Immature natural killer cell (primary cell): ENCODE results near the gene ATM. TPM values are rescaled to one million over a fixed set of nuclear protein-coding genes. Genes with fewer than 3 reads are reported as not detected.

ENCODE experiments used
- polyA plus RNA-seq, 3 donors: library from polyadenylated mRNA; unstranded; fragments of 300-500 nt; fragmentation: Illumina TruSeq; gene quantifications; one replicate each; pipeline ENCODE4 v1.2.3, GENCODE V29; 2021

Gene ATM
- polyA plus RNA-seq, 3 donors from 2014 or later: 57.8 to 111 (median 64.5) TPM

Other genes starting within 250 kb of the ATM start
- gene CUL5, start 214.2 kb upstream of the ATM start, polyA plus RNA-seq: 10 to 100 TPM; 31.2 to 43.0 (median 42.2) TPM
- 10 to 100 TPM; 18.5 to 21.6 (median 21.4) TPM for gene ACAT1, start 101.5 kb upstream of the ATM start, polyA plus RNA-seq
- 10 to 100 TPM; 15.6 to 30.5 (median 24.1) TPM for gene NPAT, start 429 bp upstream of the ATM start, polyA plus RNA-seq
- 1 to 10 TPM in 1 of 3 donors, under 1 TPM in 1, not detected in 1; 0.37 to 1.7 TPM for gene C11orf65, start 244.5 kb downstream of the ATM start, polyA plus RNA-seq